ENCODE measurements around the gene SLC37A1.

The SLC37A1 gene

GRCh38 chr21:42514883-42515228 is 1.2 kb downstream of the SLC37A1 start:
- TF ChIP-seq, protein P1, sequence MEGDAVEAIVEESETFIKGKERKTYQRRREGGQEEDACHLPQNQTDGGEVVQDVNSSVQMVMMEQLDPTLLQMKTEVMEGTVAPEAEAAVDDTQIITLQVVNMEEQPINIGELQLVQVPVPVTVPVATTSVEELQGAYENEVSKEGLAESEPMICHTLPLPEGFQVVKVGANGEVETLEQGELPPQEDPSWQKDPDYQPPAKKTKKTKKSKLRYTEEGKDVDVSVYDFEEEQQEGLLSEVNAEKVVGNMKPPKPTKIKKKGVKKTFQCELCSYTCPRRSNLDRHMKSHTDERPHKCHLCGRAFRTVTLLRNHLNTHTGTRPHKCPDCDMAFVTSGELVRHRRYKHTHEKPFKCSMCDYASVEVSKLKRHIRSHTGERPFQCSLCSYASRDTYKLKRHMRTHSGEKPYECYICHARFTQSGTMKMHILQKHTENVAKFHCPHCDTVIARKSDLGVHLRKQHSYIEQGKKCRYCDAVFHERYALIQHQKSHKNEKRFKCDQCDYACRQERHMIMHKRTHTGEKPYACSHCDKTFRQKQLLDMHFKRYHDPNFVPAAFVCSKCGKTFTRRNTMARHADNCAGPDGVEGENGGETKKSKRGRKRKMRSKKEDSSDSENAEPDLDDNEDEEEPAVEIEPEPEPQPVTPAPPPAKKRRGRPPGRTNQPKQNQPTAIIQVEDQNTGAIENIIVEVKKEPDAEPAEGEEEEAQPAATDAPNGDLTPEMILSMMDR (conservative IDR thresholded peaks at IDR 0.05; ENCODE audit: low read depth, low read length), result no peak
- DNase-seq (ENCODE audit: low read depth), result no peak
- peak overlapping the region; percentile 62 for H3K4me3 ChIP-seq (ENCODE audit: low read length)

DNA sequence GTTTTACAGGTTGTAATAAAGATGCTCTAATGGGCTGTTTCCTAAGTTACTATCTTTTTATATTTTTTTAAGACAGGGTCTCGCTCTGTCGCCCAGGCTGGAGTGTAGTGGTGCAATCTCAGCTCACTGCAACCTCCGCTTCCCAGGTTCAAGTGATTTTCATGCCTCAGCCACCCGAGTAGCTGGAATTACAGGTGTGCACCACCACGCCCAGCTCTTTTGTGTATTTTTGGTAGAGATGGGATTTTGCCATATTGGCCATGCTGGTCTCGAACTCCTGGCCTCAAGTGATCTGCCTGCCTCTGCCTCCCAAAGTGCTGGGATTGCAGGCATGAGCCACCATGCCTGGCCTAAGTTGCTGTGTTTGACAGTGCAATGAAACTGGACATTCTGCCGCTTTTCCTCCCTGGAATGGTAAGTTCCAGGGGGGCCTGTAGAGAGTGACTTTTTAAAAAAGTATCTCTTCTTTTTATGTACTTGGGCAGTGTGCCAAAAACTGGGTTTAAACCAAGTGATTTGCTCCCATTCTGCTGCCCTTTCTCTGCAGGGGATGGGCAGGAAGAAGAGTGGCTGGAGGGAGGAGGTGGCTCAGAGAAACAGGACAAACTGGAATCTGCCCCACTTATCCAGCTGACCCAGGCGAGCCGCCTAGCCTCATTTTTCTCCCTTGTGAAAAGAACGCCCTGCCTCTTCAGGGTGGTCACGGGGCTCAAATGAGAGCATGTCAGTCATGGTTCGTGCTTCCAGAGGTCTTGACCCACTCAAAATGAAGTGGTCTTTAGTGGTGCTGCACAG is 2.3 kb downstream of the SLC37A1 start:
- TF ChIP-seq, protein P1 (conservative IDR thresholded peaks at IDR 0.05; ENCODE audit: low read depth, low read length), result no peak
- no peak for DNase-seq (ENCODE audit: low read depth)
- H3K4me3 ChIP-seq (ENCODE audit: low read length), result no peak overlapping the region

DNA sequence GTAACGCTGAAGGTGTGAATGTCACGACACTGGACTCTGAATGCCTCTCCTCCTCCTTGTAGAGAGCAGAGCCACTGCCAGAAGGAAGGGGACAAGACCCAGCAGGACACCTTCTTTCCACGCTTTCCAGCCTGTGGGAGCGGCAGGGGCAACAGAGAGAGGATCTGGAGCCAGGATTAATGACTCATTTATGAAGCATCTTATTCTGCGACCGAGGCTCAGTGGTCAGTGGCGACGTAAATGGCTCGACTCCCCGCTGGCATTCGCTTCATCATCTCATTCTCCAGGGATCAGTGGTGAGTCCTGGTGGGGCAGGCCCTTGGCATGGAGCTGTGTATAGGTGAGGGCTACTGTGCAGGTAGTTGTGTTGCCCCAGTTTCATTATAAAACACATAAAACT is 4.6 kb downstream of the SLC37A1 start:
- TF ChIP-seq, protein P1 (conservative IDR thresholded peaks at IDR 0.05; ENCODE audit: low read depth, low read length), result no peak
- peak; percentile 51 for DNase-seq (ENCODE audit: low read depth)
- H3K4me3 ChIP-seq (ENCODE audit: low read length), result no peak overlapping the region

DNA sequence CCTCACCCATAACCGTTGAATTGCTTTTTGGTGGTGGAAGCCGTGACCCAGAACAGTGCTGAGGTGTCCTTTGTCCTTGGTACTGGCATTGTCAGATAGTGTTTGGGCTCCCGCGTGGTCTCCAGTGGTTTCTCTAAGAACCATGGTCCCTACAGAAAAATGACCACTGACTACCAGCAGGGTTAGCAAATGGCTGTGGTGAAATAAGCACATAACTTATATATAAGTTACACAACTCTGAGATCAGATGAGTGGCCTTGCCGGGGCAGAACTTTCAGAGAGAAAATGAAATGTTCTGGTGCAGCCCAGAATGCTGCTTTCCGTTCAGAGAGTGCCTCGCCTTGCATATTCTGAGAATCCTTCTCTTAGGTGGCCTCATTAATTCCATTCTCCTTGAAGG is 5.0 kb downstream of the SLC37A1 start:
- TF ChIP-seq, protein P1 (conservative IDR thresholded peaks at IDR 0.05; ENCODE audit: low read depth, low read length), result no peak
- no peak overlapping the region for H3K4me3 ChIP-seq (ENCODE audit: low read length)
- no peak for DNase-seq (ENCODE audit: low read depth)

- H3K4me3 ChIP-seq (ENCODE audit: low read length), result no peak overlapping the region
- TF ChIP-seq, protein P1 (conservative IDR thresholded peaks at IDR 0.05; ENCODE audit: low read depth, low read length), result peak; percentile 20
- DNase-seq (ENCODE audit: low read depth), result no peak
Measured at GRCh38 chr21:42520628-42521253, 7.1 kb downstream of the SLC37A1 start.

DNA sequence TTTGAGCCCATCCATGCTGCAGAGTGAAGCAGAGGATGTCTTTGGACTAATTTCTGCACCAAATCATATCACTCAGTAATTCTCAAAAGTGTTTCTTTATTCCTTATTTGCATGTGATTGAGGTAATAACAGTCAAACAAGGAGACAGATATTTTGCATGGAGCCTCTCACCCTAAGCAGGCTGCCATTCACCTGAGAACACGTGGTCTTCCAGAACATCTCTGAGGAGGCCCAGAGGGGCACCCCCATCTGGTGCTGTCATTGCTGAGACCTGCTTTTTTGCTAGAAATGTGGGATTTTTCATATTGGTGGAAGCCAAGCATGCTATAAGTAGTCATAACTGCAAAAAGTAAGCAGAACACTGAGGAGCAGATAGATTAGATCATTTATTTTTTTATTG is 7.7 kb downstream of the SLC37A1 start:
- no peak for DNase-seq (ENCODE audit: low read depth)
- TF ChIP-seq, protein P1 (conservative IDR thresholded peaks at IDR 0.05; ENCODE audit: low read depth, low read length), result no peak
- H3K4me3 ChIP-seq (ENCODE audit: low read length), result no peak overlapping the region

- no peak for DNase-seq (ENCODE audit: low read depth)
- no peak overlapping the region for H3K4me3 ChIP-seq (ENCODE audit: low read length)
- TF ChIP-seq, protein P1 (conservative IDR thresholded peaks at IDR 0.05; ENCODE audit: low read depth, low read length), result no peak
Measured at GRCh38 chr21:42521805-42522204, 8.2 kb downstream of the SLC37A1 start.

Measured in retinal pigment epithelial cell (primary cell).